SK-N-SH (cell line): ENCODE data around the gene RNF44. TPM values are rescaled to one million over a fixed set of nuclear protein-coding genes. Genes with fewer than 3 reads are reported as not detected.

ENCODE experiments used
- CTCF ChIA-PET: fragments of 300-600, 350-600 bp; formaldehyde crosslinking; extraction: SDS; loops from one replicate; lab custom pipeline; 2021; lab: Yijun Ruan, JAX
- POLR2A ChIA-PET: fragments of 350-600 bp; sonication (Branson Sonifier 250); formaldehyde crosslinking; extraction: SDS; loops from one replicate; lab custom pipeline; 2020; ENCODE audit warnings: antibody characterized with exemption, inconsistent platforms; lab: Yijun Ruan, JAX
- DNase-seq: peaks from one replicate; pipeline ENCODE4 v3.0.0; 2012
- H2AFZ ChIP-seq: fragments of 200-600 bp; sonication (generic); 2 replicates; pipeline ENCODE4 v1.8.1; 2016; ENCODE audit warnings: antibody characterized with exemption, mild to moderate bottlenecking, low read depth
- H3F3A ChIP-seq: fragments of 200-600 bp; sonication (generic); replicated peaks from 2 replicates; pipeline ENCODE3; 2016; ENCODE audit warnings: antibody characterized with exemption, mild to moderate bottlenecking; ENCODE audit not compliant: insufficient read depth
- H3K27ac ChIP-seq, 2 experiments: fragments of 200-500 bp in 1 of 2; fragments of 200-600 bp in 1 of 2; sonication (Bioruptor generic) in 1 of 2; sonication (generic), shearing (Covaris generic) in 1 of 2; 2 replicates each; pipeline versions ENCODE4 v1.5.1 to v1.6.1; 2014 to 2016; ENCODE audit warnings: low read depth in 2 of 2, inconsistent platforms in 1 of 2, low read length in 1 of 2, mild to moderate bottlenecking in 1 of 2, mixed read lengths in 1 of 2
- H3K27me3 ChIP-seq: fragments of 200-600 bp; sonication (generic), shearing (Covaris generic); 2 replicates; pipeline ENCODE4 v1.6.1; 2016; ENCODE audit warnings: mixed run types; ENCODE audit not compliant: insufficient read depth
- H3K36me3 ChIP-seq, 2 experiments: fragments of 200-500 bp in 1 of 2; fragments of 200-600 bp in 1 of 2; sonication (Bioruptor generic) in 1 of 2; sonication (generic) in 1 of 2; replicated peaks in 1 of 2; 2 replicates each; pipeline versions ENCODE3 to v1.5.1; 2014 to 2016; ENCODE audit warnings: low read length in 1 of 2, mild to moderate bottlenecking in 1 of 2; ENCODE audit not compliant: insufficient read depth in 2 of 2, control insufficient read depth in 1 of 2
- H3K4me1 ChIP-seq, 2 experiments: fragments of 200-500 bp in 1 of 2; fragments of 200-600 bp in 1 of 2; sonication (Bioruptor generic) in 1 of 2; sonication (generic), shearing (Covaris generic) in 1 of 2; 2 replicates each; pipeline versions ENCODE4 v1.5.1 to v1.6.1; 2014 to 2016; ENCODE audit warnings: low read depth in 1 of 2, low read length in 1 of 2, mixed run types in 1 of 2; ENCODE audit not compliant: insufficient read depth in 2 of 2, control insufficient read depth in 1 of 2
- H3K4me2 ChIP-seq: fragments of 200-600 bp; sonication (generic), shearing (Covaris generic); 2 replicates; pipeline ENCODE4 v1.6.1; 2017; ENCODE audit warnings: mixed run types
- H3K4me3 ChIP-seq, 2 experiments: fragments of 200-500 bp in 1 of 2; fragments of 200-600 bp in 1 of 2; sonication (Bioruptor generic) in 1 of 2; sonication (generic), shearing (Covaris generic) in 1 of 2; 2 replicates each; pipeline versions ENCODE4 v1.5.1 to v1.8.1; 2014 to 2016; ENCODE audit warnings: low read depth in 2 of 2, inconsistent platforms in 1 of 2, low read length in 1 of 2, mild to moderate bottlenecking in 1 of 2, mixed read lengths in 1 of 2, moderate library complexity in 1 of 2
- H3K79me2 ChIP-seq: fragments of 200-600 bp; sonication (generic); 2 replicates; pipeline ENCODE4 v1.8.1; 2017; ENCODE audit warnings: mild to moderate bottlenecking; ENCODE audit not compliant: insufficient read depth
- H3K9ac ChIP-seq: fragments of 200-600 bp; sonication (generic); 2 replicates; pipeline ENCODE4 v1.6.1; 2017; ENCODE audit warnings: mixed run types
- H3K9me2 ChIP-seq: fragments of 200-600 bp; sonication (generic); 2 replicates; pipeline ENCODE4 v1.6.1; 2017; ENCODE audit warnings: mixed run types
- H3K9me3 ChIP-seq: fragments of 200-600 bp; sonication (generic); 2 replicates; pipeline ENCODE4 v1.6.1; 2017; ENCODE audit warnings: mixed run types, mild to moderate bottlenecking, moderate library complexity
- H4K20me1 ChIP-seq: fragments of 200-600 bp; sonication (generic); 2 replicates; pipeline ENCODE4 v1.6.1; 2017; ENCODE audit warnings: mild to moderate bottlenecking, mixed run types; ENCODE audit not compliant: insufficient read depth
- EP300 ChIP-seq, 2 experiments: IDR thresholded peaks; 2 replicates each; pipeline versions ENCODE4 v1.4.0 to v1.6.1; 2012; ENCODE audit warnings: borderline replicate concordance in 1 of 2, low read depth in 1 of 2, low read length in 1 of 2
- FOXJ3 ChIP-seq: sonication (generic); formaldehyde crosslinking; IDR thresholded peaks from 2 replicates; pipeline ENCODE4 v1.5.1; 2020; ENCODE audit warnings: mild to moderate bottlenecking, missing genetic modification reagents
- GABPA ChIP-seq: IDR thresholded peaks from 2 replicates; pipeline ENCODE4 v1.4.0; 2012; ENCODE audit warnings: low read depth, mild to moderate bottlenecking
- GATA2 ChIP-seq: sonication (generic); formaldehyde crosslinking; IDR thresholded peaks from 2 replicates; pipeline ENCODE4 v1.5.0; 2020; ENCODE audit warnings: mild to moderate bottlenecking, missing genetic modification reagents
- JUND ChIP-seq: IDR thresholded peaks from 2 replicates; pipeline ENCODE4 v1.4.0; 2012
- MAX ChIP-seq: IDR thresholded peaks from 2 replicates; pipeline ENCODE4 v1.4.0; 2012; ENCODE audit warnings: low read depth
- NFIC ChIP-seq: IDR thresholded peaks from 2 replicates; pipeline ENCODE4 v1.4.0; 2012; ENCODE audit warnings: borderline replicate concordance
- NRF1 ChIP-seq: IDR thresholded peaks from 2 replicates; pipeline ENCODE4 v1.6.1; 2012; ENCODE audit warnings: low read depth, mild to moderate bottlenecking, low read length
- RCOR1 ChIP-seq: fragments of 150-350 bp; IDR thresholded peaks from 2 replicates; pipeline ENCODE4 v1.6.1; 2017; ENCODE audit warnings: antibody characterized with exemption, low read length
- RFX5 ChIP-seq: IDR thresholded peaks from 2 replicates; pipeline ENCODE4 v1.6.1; 2012; ENCODE audit warnings: mild to moderate bottlenecking, improper control_type of control experiment, low read length
- SMC3 ChIP-seq: IDR thresholded peaks from 2 replicates; pipeline ENCODE4 v1.6.1; 2012; ENCODE audit warnings: low read depth, low read length, improper control_type of control experiment
- TAF1 ChIP-seq: IDR thresholded peaks from 2 replicates; pipeline ENCODE4 v1.6.1; 2012; ENCODE audit warnings: low read depth, mild to moderate bottlenecking, low read length, moderate library complexity, borderline replicate concordance
- TCF12 ChIP-seq: IDR thresholded peaks from 2 replicates; pipeline ENCODE4 v1.4.0; 2012
- TEAD4 ChIP-seq: IDR thresholded peaks from 2 replicates; pipeline ENCODE4 v1.4.0; 2012; ENCODE audit warnings: mild to moderate bottlenecking, borderline replicate concordance; ENCODE audit not compliant: insufficient read depth
- whole genome bisulfite sequencing: methylation state at CpG from one replicate; pipeline ENCODE4 v1.1.6; 2017; ENCODE audit warnings: low lambda C conversion rate; 5-methylcytosine and 5-hydroxymethylcytosine counted together
- polyA plus RNA-seq, 3 experiments: library from polyadenylated mRNA; depleted of rRNA; stranded (reverse); fragments of >200 nt; gene quantifications; 2 replicates each; pipeline ENCODE4 v1.2.3, GENCODE V29; 2012
- TF ChIP-seq, protein P1 (sequence below): IDR thresholded peaks from 2 replicates; pipeline ENCODE4 v1.4.0; 2012; ENCODE audit warnings: low read depth, borderline replicate concordance
- TF ChIP-seq, protein P2 (sequence below): IDR thresholded peaks from 2 replicates; pipeline ENCODE4 v1.6.1; 2012; ENCODE audit warnings: mild to moderate bottlenecking, low read depth, low read length, moderate library complexity

The RNF44 gene
- polyA plus RNA-seq, 1 of the 3 experiments (the other 2 are of a cell fraction) = 17.9 TPM

GRCh38 chr5:176499273-176499672, 37.9 kb downstream of the RNF44 start:
- no peaks in the 10 kb centered on the region for H3K27me3 ChIP-seq
- no peaks in the 10 kb centered on the region for H3K79me2 ChIP-seq
- H2AFZ ChIP-seq = no peak overlapping the region
- H3F3A ChIP-seq = no peaks in the 10 kb centered on the region
- peaks cover 65 to 73% of the 10 kb centered on the region in 2 experiments for H3K36me3 ChIP-seq
- H4K20me1 ChIP-seq = no peaks in the 10 kb centered on the region
- H3K9me3 ChIP-seq = no peaks in the 10 kb centered on the region
- WGBS = 94% methylated on average over 5 of the region's 5 CpGs
- H3K4me1 ChIP-seq = 0 out of 4 replicates have a peak, but pooled peaks cover 0 to 3% of the 10 kb centered on the region in 2 experiments
- DNase-seq = no peak
- no peak overlapping the region for H3K9ac ChIP-seq
- CTCF ChIA-PET = no interaction called here
- H3K9me2 ChIP-seq = no peaks in the 10 kb centered on the region
- no peak for TF ChIP-seq TEAD4
- no peak for TF ChIP-seq SMC3
- TF ChIP-seq MAX = no peak
- TF ChIP-seq TCF12 = no peak
- TF ChIP-seq NRF1 = no peak
- no peak for TF ChIP-seq GATA2 (CRISPR knock-in tag)
- no peak for TF ChIP-seq GABPA
- TF ChIP-seq RCOR1 = no peak
- TF ChIP-seq, protein P1, sequence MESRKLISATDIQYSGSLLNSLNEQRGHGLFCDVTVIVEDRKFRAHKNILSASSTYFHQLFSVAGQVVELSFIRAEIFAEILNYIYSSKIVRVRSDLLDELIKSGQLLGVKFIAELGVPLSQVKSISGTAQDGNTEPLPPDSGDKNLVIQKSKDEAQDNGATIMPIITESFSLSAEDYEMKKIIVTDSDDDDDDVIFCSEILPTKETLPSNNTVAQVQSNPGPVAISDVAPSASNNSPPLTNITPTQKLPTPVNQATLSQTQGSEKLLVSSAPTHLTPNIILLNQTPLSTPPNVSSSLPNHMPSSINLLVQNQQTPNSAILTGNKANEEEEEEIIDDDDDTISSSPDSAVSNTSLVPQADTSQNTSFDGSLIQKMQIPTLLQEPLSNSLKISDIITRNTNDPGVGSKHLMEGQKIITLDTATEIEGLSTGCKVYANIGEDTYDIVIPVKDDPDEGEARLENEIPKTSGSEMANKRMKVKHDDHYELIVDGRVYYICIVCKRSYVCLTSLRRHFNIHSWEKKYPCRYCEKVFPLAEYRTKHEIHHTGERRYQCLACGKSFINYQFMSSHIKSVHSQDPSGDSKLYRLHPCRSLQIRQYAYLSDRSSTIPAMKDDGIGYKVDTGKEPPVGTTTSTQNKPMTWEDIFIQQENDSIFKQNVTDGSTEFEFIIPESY = no peak
- no peak for TF ChIP-seq NFIC
- no peak for TF ChIP-seq TAF1
- no peak for TF ChIP-seq FOXJ3 (CRISPR knock-in tag)
- TF ChIP-seq, protein P2, sequence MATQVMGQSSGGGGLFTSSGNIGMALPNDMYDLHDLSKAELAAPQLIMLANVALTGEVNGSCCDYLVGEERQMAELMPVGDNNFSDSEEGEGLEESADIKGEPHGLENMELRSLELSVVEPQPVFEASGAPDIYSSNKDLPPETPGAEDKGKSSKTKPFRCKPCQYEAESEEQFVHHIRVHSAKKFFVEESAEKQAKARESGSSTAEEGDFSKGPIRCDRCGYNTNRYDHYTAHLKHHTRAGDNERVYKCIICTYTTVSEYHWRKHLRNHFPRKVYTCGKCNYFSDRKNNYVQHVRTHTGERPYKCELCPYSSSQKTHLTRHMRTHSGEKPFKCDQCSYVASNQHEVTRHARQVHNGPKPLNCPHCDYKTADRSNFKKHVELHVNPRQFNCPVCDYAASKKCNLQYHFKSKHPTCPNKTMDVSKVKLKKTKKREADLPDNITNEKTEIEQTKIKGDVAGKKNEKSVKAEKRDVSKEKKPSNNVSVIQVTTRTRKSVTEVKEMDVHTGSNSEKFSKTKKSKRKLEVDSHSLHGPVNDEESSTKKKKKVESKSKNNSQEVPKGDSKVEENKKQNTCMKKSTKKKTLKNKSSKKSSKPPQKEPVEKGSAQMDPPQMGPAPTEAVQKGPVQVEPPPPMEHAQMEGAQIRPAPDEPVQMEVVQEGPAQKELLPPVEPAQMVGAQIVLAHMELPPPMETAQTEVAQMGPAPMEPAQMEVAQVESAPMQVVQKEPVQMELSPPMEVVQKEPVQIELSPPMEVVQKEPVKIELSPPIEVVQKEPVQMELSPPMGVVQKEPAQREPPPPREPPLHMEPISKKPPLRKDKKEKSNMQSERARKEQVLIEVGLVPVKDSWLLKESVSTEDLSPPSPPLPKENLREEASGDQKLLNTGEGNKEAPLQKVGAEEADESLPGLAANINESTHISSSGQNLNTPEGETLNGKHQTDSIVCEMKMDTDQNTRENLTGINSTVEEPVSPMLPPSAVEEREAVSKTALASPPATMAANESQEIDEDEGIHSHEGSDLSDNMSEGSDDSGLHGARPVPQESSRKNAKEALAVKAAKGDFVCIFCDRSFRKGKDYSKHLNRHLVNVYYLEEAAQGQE = no peak
- no peak for TF ChIP-seq JUND
- no peak for TF ChIP-seq EP300 (IDR thresholded peaks at IDR 0.05; ENCODE audit: borderline replicate concordance in 1 of 2, low read depth in 1 of 2, low read length in 1 of 2)
- TF ChIP-seq RFX5 = no peak
- no peak overlapping the region for H3K4me3 ChIP-seq
- H3K27ac ChIP-seq = no peak overlapping the region
- no peak overlapping the region for H3K4me2 ChIP-seq
- POLR2A ChIA-PET = no interaction called here
